H9 (cell line): Measurements from ENCODE around the gene KRT79. TPM values are rescaled to one million over a fixed set of nuclear protein-coding genes. Genes with fewer than 3 reads are reported as not detected.

Experiments
- DNase-seq: peaks from one replicate; pipeline ENCODE4 v3.0.0-alpha.2; 2017
- H2AFZ ChIP-seq: one replicate; pipeline ENCODE4 v1.6.1; 2013; ENCODE audit warnings: mild to moderate bottlenecking, low read length, control low read depth, moderate library complexity
- H2AK5ac ChIP-seq: 2 replicates; pipeline ENCODE4 v1.6.1; 2013; ENCODE audit warnings: low read length, control low read depth, mixed read lengths; ENCODE audit not compliant: insufficient read length
- H2BK120ac ChIP-seq: one replicate; pipeline ENCODE4 v1.6.1; 2013; ENCODE audit warnings: low read depth, mild to moderate bottlenecking, low read length, control low read depth, inconsistent platforms; ENCODE audit not compliant: poor library complexity, severe bottlenecking
- H2BK12ac ChIP-seq: 2 replicates; pipeline ENCODE4 v1.6.1; 2013; ENCODE audit warnings: low read length, control low read depth, mixed read lengths, low read depth; ENCODE audit not compliant: insufficient read length
- H2BK15ac ChIP-seq: 2 replicates; pipeline ENCODE4 v1.6.1; 2013; ENCODE audit warnings: low read depth, low read length, control low read depth
- H2BK20ac ChIP-seq: one replicate; pipeline ENCODE4 v1.6.1; 2013; ENCODE audit warnings: low read depth, mild to moderate bottlenecking, low read length, control low read depth, inconsistent platforms; ENCODE audit not compliant: poor library complexity, severe bottlenecking
- H2BK5ac ChIP-seq: 2 replicates; pipeline ENCODE4 v1.6.1; 2013; ENCODE audit warnings: low read length, control low read depth, mixed read lengths; ENCODE audit not compliant: insufficient read length
- H3K14ac ChIP-seq: 2 replicates; pipeline ENCODE4 v1.6.1; 2013; ENCODE audit warnings: low read length, control low read depth; ENCODE audit not compliant: insufficient read depth
- H3K18ac ChIP-seq: 2 replicates; pipeline ENCODE4 v1.6.1; 2013; ENCODE audit warnings: low read depth, mild to moderate bottlenecking, mixed read lengths, low read length, control low read depth; ENCODE audit not compliant: insufficient read length
- H3K23ac ChIP-seq: 2 replicates; pipeline ENCODE4 v1.6.1; 2013; ENCODE audit warnings: low read length, control low read depth, mixed read lengths, low read depth; ENCODE audit not compliant: insufficient read length
- H3K23me2 ChIP-seq: 2 replicates; pipeline ENCODE4 v1.6.1; 2013; ENCODE audit warnings: low read depth, mild to moderate bottlenecking, mixed read lengths, low read length, control low read depth; ENCODE audit not compliant: insufficient read length, poor library complexity, severe bottlenecking
- H3K27ac ChIP-seq: 2 replicates; pipeline ENCODE4 v1.5.1; 2013; ENCODE audit warnings: low read length, control low read depth, mixed read lengths, low read depth; ENCODE audit not compliant: insufficient read length
- H3K27me3 ChIP-seq: 2 replicates; pipeline ENCODE4 v1.6.1; 2013; ENCODE audit warnings: low read length, control low read depth, inconsistent platforms; ENCODE audit not compliant: insufficient read depth
- H3K4ac ChIP-seq: 2 replicates; pipeline ENCODE4 v1.6.1; 2013; ENCODE audit warnings: low read depth, mild to moderate bottlenecking, control low read depth, inconsistent platforms, low read length, moderate library complexity
- H3K4me1 ChIP-seq: 2 replicates; pipeline ENCODE4 v1.6.1; 2013; ENCODE audit warnings: low read length, control low read depth, inconsistent platforms; ENCODE audit not compliant: insufficient read depth
- H3K4me2 ChIP-seq: 2 replicates; pipeline ENCODE4 v1.6.1; 2013; ENCODE audit warnings: low read length, control low read depth, mixed read lengths; ENCODE audit not compliant: insufficient read length, insufficient read depth
- H3K56ac ChIP-seq: 2 replicates; pipeline ENCODE4 v1.6.1; 2013; ENCODE audit warnings: low read depth, mild to moderate bottlenecking, mixed read lengths, low read length, control low read depth; ENCODE audit not compliant: insufficient read length
- H3K79me1 ChIP-seq: 2 replicates; pipeline ENCODE4 v1.6.1; 2013; ENCODE audit warnings: low read depth, mild to moderate bottlenecking, moderate library complexity, low read length, control low read depth, inconsistent platforms; ENCODE audit not compliant: insufficient read depth, poor library complexity, severe bottlenecking
- H3K79me2 ChIP-seq: 2 replicates; pipeline ENCODE4 v1.6.1; 2013; ENCODE audit warnings: low read length, control low read depth, inconsistent platforms; ENCODE audit not compliant: insufficient read depth
- H3K9ac ChIP-seq: 2 replicates; pipeline ENCODE4 v1.6.1; 2013; ENCODE audit warnings: low read length, control low read depth, mixed read lengths; ENCODE audit not compliant: insufficient read length; ENCODE audit errors: extremely low read depth
- H3K9me3 ChIP-seq: one replicate; pipeline ENCODE4 v1.6.1; 2013; ENCODE audit warnings: low read depth, low read length, inconsistent platforms; ENCODE audit not compliant: control insufficient read depth
- H3T11ph ChIP-seq: one replicate; pipeline ENCODE4 v1.6.1; 2013; ENCODE audit warnings: mild to moderate bottlenecking, low read length, control low read depth, inconsistent platforms
- H4K20me1 ChIP-seq: one replicate; pipeline ENCODE4 v1.6.1; 2013; ENCODE audit not compliant: control insufficient read depth, insufficient read length, insufficient read depth
- H4K5ac ChIP-seq: 2 replicates; pipeline ENCODE4 v1.6.1; 2013; ENCODE audit warnings: low read depth, mild to moderate bottlenecking, mixed read lengths, low read length, control low read depth; ENCODE audit not compliant: insufficient read length
- H4K8ac ChIP-seq: replicated peaks from 2 replicates; pipeline ENCODE4 v1.6.1; 2013; ENCODE audit warnings: low read length, control low read depth, mixed read lengths, low read depth; ENCODE audit not compliant: insufficient read length
- H4K91ac ChIP-seq: 2 replicates; pipeline ENCODE4 v1.6.1; 2013; ENCODE audit warnings: low read depth, mild to moderate bottlenecking, moderate library complexity, mixed read lengths, low read length, control low read depth; ENCODE audit not compliant: insufficient read length
- H3K27ac Mint-ChIP-seq, 3 experiments: 2 replicates in 2 of 3; 3 replicates in 1 of 3; pipeline ENCODE4 v1.8.0; 2020 to 2021; ENCODE audit warnings: mixed read lengths in 3 of 3, mild to moderate bottlenecking in 1 of 3, moderate library complexity in 1 of 3
- H3K27me3 Mint-ChIP-seq: 2 replicates; pipeline ENCODE4 v1.8.0; 2021; ENCODE audit warnings: low read depth, mild to moderate bottlenecking, moderate library complexity, mixed read lengths
- H3K36me3 Mint-ChIP-seq, 3 experiments: 2 replicates in 2 of 3; 3 replicates in 1 of 3; pipeline ENCODE4 v1.8.0; 2020 to 2021; ENCODE audit warnings: low read depth in 3 of 3, mixed read lengths in 3 of 3; ENCODE audit not compliant: insufficient read depth in 1 of 3
- H3K4me1 Mint-ChIP-seq, 2 experiments: 2 replicates each; pipeline ENCODE4 v1.8.0; 2020; ENCODE audit warnings: mixed read lengths in 2 of 2
- H3K4me3 Mint-ChIP-seq, 2 experiments: 2 replicates in 1 of 2; 3 replicates in 1 of 2; pipeline ENCODE4 v1.8.0; 2020 to 2021; ENCODE audit warnings: mild to moderate bottlenecking in 2 of 2, mixed read lengths in 2 of 2, moderate library complexity in 1 of 2
- H3K9me3 Mint-ChIP-seq, 2 experiments: 2 replicates in 1 of 2; 3 replicates in 1 of 2; pipeline ENCODE4 v1.8.0; 2020; ENCODE audit warnings: mild to moderate bottlenecking in 2 of 2, mixed read lengths in 2 of 2, moderate library complexity in 1 of 2
- WGBS: extraction: QIAGEN DNeasy Blood & Tissue Kit; methylation state at CpG from one replicate; pipeline ENCODE4 v1.1.7; 2013; ENCODE audit warnings: missing lambda C conversion rate, low lambda C conversion rate, mixed read lengths; ENCODE audit not compliant: insufficient read length; ENCODE audit errors: extremely low coverage; 5-methylcytosine and 5-hydroxymethylcytosine counted together
- total RNA-seq: library from RNA; stranded (reverse); gene quantifications from 2 replicates; pipeline ENCODE4 v1.2.1, GENCODE V29; 2021
- TF ChIP-seq, protein P1 (sequence below): fragments of 200-600 bp; sonication (generic); conservative IDR thresholded peaks from 3 replicates; pipeline ENCODE4 v1.8.0; 2021; ENCODE audit warnings: antibody characterized with exemption, mild to moderate bottlenecking

KRT79 gene
- total RNA-seq, 1 experiment from 2014 or later: not detected

DNA sequence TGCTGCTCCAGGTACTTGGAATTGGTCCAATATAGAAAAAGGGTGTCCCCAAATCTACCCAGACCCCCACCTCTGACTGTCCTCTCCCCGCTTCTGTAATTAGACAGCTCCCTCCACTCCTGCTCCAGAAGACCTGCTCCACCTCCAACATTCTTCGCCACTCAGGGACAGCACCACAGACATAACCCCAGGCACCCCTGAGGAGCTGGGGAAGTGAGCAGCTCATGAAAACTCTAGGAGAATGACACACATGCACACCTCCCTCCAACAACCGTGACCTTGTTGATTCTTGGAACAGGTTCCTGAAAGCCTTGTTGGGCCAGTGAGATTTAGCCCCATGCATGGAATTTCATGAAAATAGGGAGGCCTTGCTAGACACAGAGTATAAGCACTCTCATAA lies 28.4 kb downstream of the KRT79 start:
- no peak overlapping the region for H3K14ac ChIP-seq
- no peak overlapping the region for H3K4me2 ChIP-seq
- peaks cover 2% of the 10 kb centered on the region; the same call in 1 of the 2 replicates for H3K4me1 ChIP-seq
- Mint-ChIP-seq H3K27ac (no peak overlapping the region; a peak in 1 of 7 replicates), H3K36me3 (no peaks in the 10 kb centered on the region), H3K4me3 (no peak overlapping the region), H3K9me3 (no peaks in the 10 kb centered on the region), H3K4me1 (peaks cover 27% of the 10 kb centered on the region in 2 experiments), H3K27me3 (peaks cover 10% of the 10 kb centered on the region)
- no peak overlapping the region for H2BK15ac ChIP-seq
- H2AFZ ChIP-seq: no peak overlapping the region
- no peak overlapping the region for H3T11ph ChIP-seq
- H2BK20ac ChIP-seq: no peak overlapping the region
- TF ChIP-seq, protein P1, sequence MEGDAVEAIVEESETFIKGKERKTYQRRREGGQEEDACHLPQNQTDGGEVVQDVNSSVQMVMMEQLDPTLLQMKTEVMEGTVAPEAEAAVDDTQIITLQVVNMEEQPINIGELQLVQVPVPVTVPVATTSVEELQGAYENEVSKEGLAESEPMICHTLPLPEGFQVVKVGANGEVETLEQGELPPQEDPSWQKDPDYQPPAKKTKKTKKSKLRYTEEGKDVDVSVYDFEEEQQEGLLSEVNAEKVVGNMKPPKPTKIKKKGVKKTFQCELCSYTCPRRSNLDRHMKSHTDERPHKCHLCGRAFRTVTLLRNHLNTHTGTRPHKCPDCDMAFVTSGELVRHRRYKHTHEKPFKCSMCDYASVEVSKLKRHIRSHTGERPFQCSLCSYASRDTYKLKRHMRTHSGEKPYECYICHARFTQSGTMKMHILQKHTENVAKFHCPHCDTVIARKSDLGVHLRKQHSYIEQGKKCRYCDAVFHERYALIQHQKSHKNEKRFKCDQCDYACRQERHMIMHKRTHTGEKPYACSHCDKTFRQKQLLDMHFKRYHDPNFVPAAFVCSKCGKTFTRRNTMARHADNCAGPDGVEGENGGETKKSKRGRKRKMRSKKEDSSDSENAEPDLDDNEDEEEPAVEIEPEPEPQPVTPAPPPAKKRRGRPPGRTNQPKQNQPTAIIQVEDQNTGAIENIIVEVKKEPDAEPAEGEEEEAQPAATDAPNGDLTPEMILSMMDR: no peak
- H3K27me3 ChIP-seq: no peaks in the 10 kb centered on the region
- H3K18ac ChIP-seq: no peak overlapping the region
- no peak overlapping the region for H3K56ac ChIP-seq
- no peak overlapping the region for H2AK5ac ChIP-seq
- no peak overlapping the region for H3K9ac ChIP-seq
- H3K9me3 ChIP-seq: no peaks in the 10 kb centered on the region
- H3K79me1 ChIP-seq: no peaks in the 10 kb centered on the region
- no peak overlapping the region for H4K8ac ChIP-seq
- H4K20me1 ChIP-seq: no peaks in the 10 kb centered on the region
- no peaks in the 10 kb centered on the region for H3K79me2 ChIP-seq
- no peak overlapping the region for H2BK12ac ChIP-seq
- DNase-seq: no peak
- no peak overlapping the region for H2BK120ac ChIP-seq
- H4K5ac ChIP-seq: no peak overlapping the region
- H3K27ac ChIP-seq: no peak overlapping the region
- H3K4ac ChIP-seq: no peak overlapping the region
- H4K91ac ChIP-seq: no peak overlapping the region
- no peak overlapping the region for H2BK5ac ChIP-seq
- no peak overlapping the region for H3K23ac ChIP-seq
- no CpG with 5 or more reads among the region's 3 CpGs for WGBS
- H3K23me2 ChIP-seq: no peaks in the 10 kb centered on the region
